Fibroblast of mammary gland (primary cell): ENCODE measurements around the gene METTL25.
A peak's percentile ranks its signal among the peaks of the same experiment; 100 is the strongest.

Experiments used
- DNase-seq: peaks from one replicate; pipeline ENCODE4 v3.0.0-alpha.2; 2010; ENCODE audit warnings: low read depth
- H3K4me3 ChIP-seq: 2 replicates; pipeline ENCODE4 v1.5.1; 2011; ENCODE audit warnings: low read depth, mild to moderate bottlenecking, low read length, moderate library complexity; ENCODE audit not compliant: control insufficient read depth
- TF ChIP-seq, protein P1 (sequence below): conservative IDR thresholded peaks from 2 replicates; pipeline ENCODE4 v1.5.1; 2011; ENCODE audit warnings: low read depth, low read length, inconsistent platforms; ENCODE audit not compliant: control insufficient read depth, insufficient read depth

METTL25 gene

DNA sequence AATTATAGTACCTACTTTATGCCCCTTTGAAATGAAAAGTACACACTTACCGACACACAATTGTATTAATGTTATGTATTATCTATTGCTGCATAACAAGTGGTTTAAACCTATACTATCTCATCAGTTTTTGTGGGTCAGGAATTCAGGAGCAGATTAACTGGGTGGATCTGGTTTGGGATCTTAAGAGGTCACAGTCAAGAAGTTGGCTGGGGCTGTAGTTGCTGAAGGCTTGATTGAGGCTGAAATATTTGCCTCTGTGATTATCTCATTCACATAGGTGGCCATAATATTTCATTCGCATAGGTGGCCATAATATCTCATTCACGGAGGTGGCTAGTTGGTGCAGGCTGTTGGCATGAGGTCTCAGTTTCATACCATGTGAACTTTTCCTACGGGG lies 5.7 kb downstream of the METTL25 start:
- TF ChIP-seq, protein P1, sequence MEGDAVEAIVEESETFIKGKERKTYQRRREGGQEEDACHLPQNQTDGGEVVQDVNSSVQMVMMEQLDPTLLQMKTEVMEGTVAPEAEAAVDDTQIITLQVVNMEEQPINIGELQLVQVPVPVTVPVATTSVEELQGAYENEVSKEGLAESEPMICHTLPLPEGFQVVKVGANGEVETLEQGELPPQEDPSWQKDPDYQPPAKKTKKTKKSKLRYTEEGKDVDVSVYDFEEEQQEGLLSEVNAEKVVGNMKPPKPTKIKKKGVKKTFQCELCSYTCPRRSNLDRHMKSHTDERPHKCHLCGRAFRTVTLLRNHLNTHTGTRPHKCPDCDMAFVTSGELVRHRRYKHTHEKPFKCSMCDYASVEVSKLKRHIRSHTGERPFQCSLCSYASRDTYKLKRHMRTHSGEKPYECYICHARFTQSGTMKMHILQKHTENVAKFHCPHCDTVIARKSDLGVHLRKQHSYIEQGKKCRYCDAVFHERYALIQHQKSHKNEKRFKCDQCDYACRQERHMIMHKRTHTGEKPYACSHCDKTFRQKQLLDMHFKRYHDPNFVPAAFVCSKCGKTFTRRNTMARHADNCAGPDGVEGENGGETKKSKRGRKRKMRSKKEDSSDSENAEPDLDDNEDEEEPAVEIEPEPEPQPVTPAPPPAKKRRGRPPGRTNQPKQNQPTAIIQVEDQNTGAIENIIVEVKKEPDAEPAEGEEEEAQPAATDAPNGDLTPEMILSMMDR = no peak
- no peak overlapping the region for H3K4me3 ChIP-seq
- no peak for DNase-seq

DNA sequence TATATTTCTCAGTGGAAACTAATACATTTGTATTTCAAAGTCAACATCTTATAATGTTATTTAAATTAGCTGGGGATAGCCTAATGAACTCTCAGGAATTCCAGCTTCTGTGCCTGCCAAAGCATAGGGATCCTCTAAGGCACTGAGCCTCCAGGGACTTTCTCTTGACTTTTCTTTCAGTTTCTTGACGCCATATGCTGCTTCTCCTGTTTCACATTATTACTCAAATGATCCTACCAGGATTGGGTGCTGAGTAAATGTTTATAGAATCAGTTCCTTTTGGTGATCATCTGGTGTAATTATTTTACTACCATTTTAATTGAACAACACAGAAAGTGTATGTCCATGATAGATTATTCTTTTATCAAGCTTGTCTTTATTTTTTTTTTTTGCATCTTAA lies 7.9 kb downstream of the METTL25 start:
- TF ChIP-seq, protein P1 = no peak
- no peak overlapping the region for H3K4me3 ChIP-seq
- peak; percentile 47 for DNase-seq

DNA sequence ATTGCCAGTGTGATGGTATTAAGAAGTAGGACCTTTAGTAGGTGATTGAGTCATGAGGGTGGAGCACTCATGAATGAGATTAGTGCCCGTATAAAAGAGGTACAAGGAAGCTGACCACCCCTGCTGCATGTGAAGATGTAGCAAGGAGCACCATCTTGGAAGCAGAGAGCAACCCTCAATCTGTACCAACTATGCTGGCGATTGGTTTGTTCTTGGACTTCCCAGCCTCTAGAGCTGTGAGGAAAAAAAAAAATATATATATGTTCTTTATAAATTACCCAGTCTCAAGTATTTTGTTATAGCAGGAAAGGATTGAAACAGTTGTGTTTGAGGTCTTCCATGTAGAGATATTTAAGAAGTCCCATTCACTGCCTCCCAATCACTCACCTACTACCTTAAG lies 16.9 kb downstream of the METTL25 start:
- no peak for DNase-seq
- H3K4me3 ChIP-seq = no peak overlapping the region
- TF ChIP-seq, protein P1 = no peak

DNA sequence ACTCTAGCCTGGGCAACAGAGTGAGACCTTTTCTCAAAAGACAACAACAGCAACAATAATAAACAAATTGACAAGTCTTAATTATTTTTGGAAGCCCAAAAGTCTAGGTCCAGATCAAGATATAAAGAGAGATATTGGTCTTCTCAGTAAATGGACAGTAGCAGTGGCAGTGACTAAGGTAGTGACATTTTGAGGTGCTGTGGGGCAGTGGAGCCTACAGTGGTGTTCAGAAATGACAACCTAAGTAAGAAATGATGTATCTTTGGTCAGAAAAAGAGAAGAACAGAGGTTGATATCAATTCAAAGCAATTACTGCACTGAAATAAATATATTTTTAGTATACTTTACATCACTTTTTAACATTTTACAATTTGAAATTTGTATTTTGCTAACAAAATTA lies 20.7 kb downstream of the METTL25 start:
- H3K4me3 ChIP-seq = no peak overlapping the region
- no peak for DNase-seq
- TF ChIP-seq, protein P1 = no peak

DNA sequence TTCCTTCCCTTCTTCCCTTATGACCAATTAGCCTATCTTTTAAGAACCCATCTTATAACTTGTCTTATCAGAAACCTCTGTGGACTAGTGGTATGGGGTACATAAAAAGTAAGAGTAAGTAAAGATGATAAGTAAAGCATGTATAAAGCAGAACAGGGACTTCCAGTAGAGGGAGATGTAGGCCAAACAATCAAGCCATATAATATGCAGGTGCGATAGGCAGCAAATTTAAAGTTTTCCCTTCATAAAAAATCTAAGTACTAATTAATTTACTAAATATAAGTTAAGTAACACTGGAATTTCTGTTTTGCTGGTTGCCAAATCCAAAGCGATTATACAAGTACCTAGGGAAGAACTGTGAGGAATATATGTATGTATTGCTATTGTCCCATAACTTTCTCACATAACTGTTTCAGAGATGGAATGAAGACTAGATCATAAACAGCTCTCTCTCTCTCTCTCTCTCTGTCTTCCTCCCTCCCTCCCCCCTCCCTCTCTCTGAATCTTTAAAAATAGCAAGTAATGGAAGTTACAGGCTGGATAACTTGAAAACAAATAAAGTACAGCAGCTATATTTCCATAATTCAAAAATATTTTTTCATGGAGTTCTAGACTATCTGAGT lies 25.7 kb downstream of the METTL25 start:
- H3K4me3 ChIP-seq = no peak overlapping the region
- DNase-seq = peak; percentile 46
- TF ChIP-seq, protein P1 = peak; percentile 54

DNA sequence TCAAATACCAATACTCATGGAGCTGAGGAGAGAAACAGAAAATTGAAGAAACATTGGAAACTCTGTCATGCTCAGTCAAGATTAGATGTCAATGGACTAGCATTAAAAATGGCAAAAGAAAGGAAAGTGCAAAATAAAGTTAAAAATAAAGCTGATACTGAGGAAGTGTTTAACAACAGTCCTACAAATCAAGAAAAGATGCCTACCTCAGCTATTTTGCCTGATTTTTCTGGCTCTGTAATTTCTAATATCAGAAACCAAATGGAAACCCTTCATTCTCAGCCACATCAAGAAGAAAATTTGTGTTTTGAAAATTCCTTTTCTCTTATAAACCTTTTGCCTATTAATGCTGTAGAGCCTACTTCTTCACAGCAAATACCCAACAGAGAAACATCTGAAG lies 40.5 kb downstream of the METTL25 start:
- DNase-seq = no peak
- no peak overlapping the region for H3K4me3 ChIP-seq
- TF ChIP-seq, protein P1 = no peak

DNA sequence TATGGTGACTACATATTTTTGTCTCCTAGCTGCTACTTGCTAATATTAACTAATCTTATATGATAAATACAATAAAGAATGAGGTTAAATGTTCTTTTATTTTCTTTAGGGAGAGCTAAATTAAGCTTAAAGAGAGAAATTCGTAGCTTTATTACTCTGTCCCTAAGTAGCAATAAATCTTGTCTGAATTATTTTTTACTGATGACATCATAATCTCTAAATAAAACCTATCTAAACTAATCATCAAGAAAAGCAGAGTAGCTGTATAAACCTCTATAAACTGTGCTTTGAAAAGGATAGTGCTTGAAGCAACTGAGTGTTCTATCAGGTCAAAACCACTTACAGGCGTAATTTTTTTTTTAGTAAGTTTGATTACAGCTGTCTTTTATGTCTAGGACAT lies 42.5 kb downstream of the METTL25 start:
- no peak overlapping the region for H3K4me3 ChIP-seq
- no peak for DNase-seq
- TF ChIP-seq, protein P1 = no peak
